Astrocyte (in vitro differentiated cells and primary cell): ENCODE data around the gene LYRM2. TPM values are rescaled to one million over a fixed set of nuclear protein-coding genes. Genes with fewer than 3 reads are reported as not detected.

Source experiments
- DNase-seq: peaks from one replicate; pipeline ENCODE4 v3.0.0-alpha.2; 2010; ENCODE audit warnings: low read depth
- FAIRE-seq: peaks from 2 replicates; lab custom pipeline; 2011; peaks lifted over from hg19 to GRCh38; lab: Jason Lieb, UNC
- H2AFZ ChIP-seq: 2 replicates; pipeline ENCODE4 v1.6.0; 2012; ENCODE audit warnings: low read depth, low read length, inconsistent platforms
- H3K27ac ChIP-seq: 2 replicates; pipeline ENCODE4 v1.5.1; 2011; ENCODE audit warnings: low read depth, low read length, inconsistent platforms
- H3K27me3 ChIP-seq: 2 replicates; pipeline ENCODE4 v1.6.0; 2011; ENCODE audit warnings: low read length, inconsistent platforms; ENCODE audit not compliant: insufficient read depth
- H3K36me3 ChIP-seq: 2 replicates; pipeline ENCODE4 v1.5.1; 2011; ENCODE audit warnings: low read length, inconsistent platforms; ENCODE audit not compliant: insufficient read depth
- H3K4me1 ChIP-seq: 2 replicates; pipeline ENCODE4 v1.5.1; 2011; ENCODE audit warnings: low read length, inconsistent platforms; ENCODE audit not compliant: insufficient read depth
- H3K4me2 ChIP-seq: 2 replicates; pipeline ENCODE4 v1.6.0; 2012; ENCODE audit warnings: low read length, inconsistent platforms
- H3K4me3 ChIP-seq: 2 replicates; pipeline ENCODE4 v1.5.1; 2011; ENCODE audit warnings: low read depth, mild to moderate bottlenecking, low read length, inconsistent platforms; ENCODE audit not compliant: insufficient read depth
- H3K79me2 ChIP-seq: 2 replicates; pipeline ENCODE4 v1.6.0; 2012; ENCODE audit warnings: mild to moderate bottlenecking, low read length, inconsistent platforms; ENCODE audit not compliant: insufficient read depth
- H3K9ac ChIP-seq: 2 replicates; pipeline ENCODE4 v1.6.0; 2012; ENCODE audit warnings: mild to moderate bottlenecking, low read length, inconsistent platforms
- H3K9me3 ChIP-seq: 2 replicates; pipeline ENCODE4 v1.5.1; 2012; ENCODE audit warnings: low read depth, mild to moderate bottlenecking, low read length, inconsistent platforms; ENCODE audit not compliant: insufficient read depth
- H4K20me1 ChIP-seq: 2 replicates; pipeline ENCODE4 v1.6.0; 2012; ENCODE audit warnings: low read length, inconsistent platforms; ENCODE audit not compliant: insufficient read depth
- H3K27ac Mint-ChIP-seq: one replicate; pipeline ENCODE4 v1.8.0; 2021; ENCODE audit warnings: mild to moderate bottlenecking, mixed read lengths; ENCODE audit not compliant: unreplicated experiment
- H3K27me3 Mint-ChIP-seq: one replicate; pipeline ENCODE4 v1.8.0; 2021; ENCODE audit warnings: low read depth, mixed read lengths; ENCODE audit not compliant: unreplicated experiment
- H3K36me3 Mint-ChIP-seq: one replicate; pipeline ENCODE4 v1.8.0; 2021; ENCODE audit warnings: low read depth, mixed read lengths; ENCODE audit not compliant: unreplicated experiment
- H3K4me1 Mint-ChIP-seq: one replicate; pipeline ENCODE4 v1.8.0; 2021; ENCODE audit warnings: low read depth, mixed read lengths; ENCODE audit not compliant: unreplicated experiment
- H3K4me3 Mint-ChIP-seq: one replicate; pipeline ENCODE4 v1.8.0; 2021; ENCODE audit warnings: mild to moderate bottlenecking, moderate library complexity, mixed read lengths; ENCODE audit not compliant: unreplicated experiment
- H3K9me3 Mint-ChIP-seq: one replicate; pipeline ENCODE4 v1.8.0; 2021; ENCODE audit warnings: mild to moderate bottlenecking, mixed read lengths; ENCODE audit not compliant: unreplicated experiment
- EZH2 ChIP-seq: IDR thresholded peaks from 2 replicates; pipeline ENCODE4 v1.6.1; 2012; ENCODE audit warnings: mild to moderate bottlenecking, low read length, inconsistent platforms; ENCODE audit not compliant: insufficient read depth
- total RNA-seq: library from RNA; stranded (reverse); gene quantifications from 2 replicates; pipeline ENCODE4 v1.2.1, GENCODE V29; 2021
- TF ChIP-seq, protein P1 (sequence below): IDR thresholded peaks from 2 replicates; pipeline ENCODE4 v1.5.1; 2011; ENCODE audit warnings: low read depth, mild to moderate bottlenecking, inconsistent platforms, low read length, moderate library complexity; ENCODE audit not compliant: insufficient read depth

The LYRM2 gene
- total RNA-seq, 1 donor from 2014 or later, result 39.2 TPM

DNA sequence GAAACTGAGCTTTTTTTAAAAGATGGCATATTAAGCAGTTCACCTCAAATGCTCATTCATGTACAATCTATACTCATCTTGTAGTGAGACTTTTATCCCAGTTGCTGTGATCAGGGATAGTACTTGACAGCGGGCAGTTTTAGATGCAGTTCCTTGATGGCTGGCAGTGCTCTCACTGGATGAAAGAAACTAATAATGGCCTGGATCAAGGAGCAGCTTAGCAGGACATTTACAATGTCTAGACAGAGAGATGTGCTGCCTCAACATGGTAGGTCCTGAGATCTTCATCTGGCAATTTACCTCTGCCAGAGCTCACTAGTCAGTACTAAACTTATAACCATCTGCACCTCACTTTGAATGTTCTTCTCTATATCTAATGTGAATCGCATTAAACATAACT lies 46.8 kb upstream of the LYRM2 start:
- TF ChIP-seq EZH2, result no peak
- TF ChIP-seq, protein P1, sequence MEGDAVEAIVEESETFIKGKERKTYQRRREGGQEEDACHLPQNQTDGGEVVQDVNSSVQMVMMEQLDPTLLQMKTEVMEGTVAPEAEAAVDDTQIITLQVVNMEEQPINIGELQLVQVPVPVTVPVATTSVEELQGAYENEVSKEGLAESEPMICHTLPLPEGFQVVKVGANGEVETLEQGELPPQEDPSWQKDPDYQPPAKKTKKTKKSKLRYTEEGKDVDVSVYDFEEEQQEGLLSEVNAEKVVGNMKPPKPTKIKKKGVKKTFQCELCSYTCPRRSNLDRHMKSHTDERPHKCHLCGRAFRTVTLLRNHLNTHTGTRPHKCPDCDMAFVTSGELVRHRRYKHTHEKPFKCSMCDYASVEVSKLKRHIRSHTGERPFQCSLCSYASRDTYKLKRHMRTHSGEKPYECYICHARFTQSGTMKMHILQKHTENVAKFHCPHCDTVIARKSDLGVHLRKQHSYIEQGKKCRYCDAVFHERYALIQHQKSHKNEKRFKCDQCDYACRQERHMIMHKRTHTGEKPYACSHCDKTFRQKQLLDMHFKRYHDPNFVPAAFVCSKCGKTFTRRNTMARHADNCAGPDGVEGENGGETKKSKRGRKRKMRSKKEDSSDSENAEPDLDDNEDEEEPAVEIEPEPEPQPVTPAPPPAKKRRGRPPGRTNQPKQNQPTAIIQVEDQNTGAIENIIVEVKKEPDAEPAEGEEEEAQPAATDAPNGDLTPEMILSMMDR, result no peak
- Mint-ChIP-seq H3K36me3 (peaks cover 19% of the 10 kb centered on the region), H3K27me3 (no peaks in the 10 kb centered on the region), H3K27ac (no peak overlapping the region), H3K4me3 (no peak overlapping the region), H3K4me1 (no peaks in the 10 kb centered on the region), H3K9me3 (no peaks in the 10 kb centered on the region)
- H3K27ac ChIP-seq, result no peak overlapping the region
- H4K20me1 ChIP-seq, result peaks cover 3% of the 10 kb centered on the region
- H2AFZ ChIP-seq, result no peak overlapping the region
- no peaks in the 10 kb centered on the region for H3K9me3 ChIP-seq
- peaks cover 52% of the 10 kb centered on the region for H3K36me3 ChIP-seq
- H3K79me2 ChIP-seq, result no peaks in the 10 kb centered on the region
- no peak for FAIRE-seq
- no peak for DNase-seq
- H3K4me2 ChIP-seq, result no peak overlapping the region
- H3K27me3 ChIP-seq, result no peaks in the 10 kb centered on the region
- H3K4me3 ChIP-seq, result no peak overlapping the region
- H3K4me1 ChIP-seq, result no peaks in the 10 kb centered on the region
- no peak overlapping the region for H3K9ac ChIP-seq

DNA sequence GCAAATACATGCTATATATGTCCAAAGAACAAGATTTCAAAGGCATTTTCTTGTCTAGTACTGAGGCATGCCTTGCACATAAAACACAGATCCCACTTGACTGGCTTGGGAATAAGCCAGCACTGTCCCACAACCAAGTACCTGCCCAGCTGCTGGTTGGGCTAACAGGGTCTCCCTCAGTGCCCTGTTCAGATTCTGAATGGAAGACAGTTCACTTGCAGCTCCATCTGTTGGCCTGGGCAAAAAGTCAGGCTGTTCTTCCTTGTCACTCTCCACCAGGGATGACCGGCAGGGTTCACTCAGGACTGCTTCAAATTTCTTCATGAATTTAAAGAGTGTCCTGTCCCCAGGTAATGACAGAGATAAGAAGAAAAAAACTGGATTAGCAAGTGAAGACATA lies 44.4 kb upstream of the LYRM2 start:
- Histone ChIP-seq H3K4me3 (no peak overlapping the region), H3K9ac (no peak overlapping the region), H4K20me1 (peaks cover 3% of the 10 kb centered on the region), H3K27me3 (no peaks in the 10 kb centered on the region), H3K4me2 (no peak overlapping the region), H3K79me2 (no peaks in the 10 kb centered on the region), H3K36me3 (peaks cover 50% of the 10 kb centered on the region), H2AFZ (no peak overlapping the region), H3K4me1 (no peaks in the 10 kb centered on the region), H3K27ac (no peak overlapping the region), H3K9me3 (no peaks in the 10 kb centered on the region)
- TF ChIP-seq, protein P1, result no peak
- no peak for TF ChIP-seq EZH2
- Mint-ChIP-seq H3K9me3 (no peaks in the 10 kb centered on the region), H3K27me3 (no peaks in the 10 kb centered on the region), H3K36me3 (peaks cover 25% of the 10 kb centered on the region), H3K27ac (no peak overlapping the region), H3K4me1 (peaks cover 1% of the 10 kb centered on the region), H3K4me3 (no peak overlapping the region)
- FAIRE-seq (no peak), DNase-seq (no peak)

DNA sequence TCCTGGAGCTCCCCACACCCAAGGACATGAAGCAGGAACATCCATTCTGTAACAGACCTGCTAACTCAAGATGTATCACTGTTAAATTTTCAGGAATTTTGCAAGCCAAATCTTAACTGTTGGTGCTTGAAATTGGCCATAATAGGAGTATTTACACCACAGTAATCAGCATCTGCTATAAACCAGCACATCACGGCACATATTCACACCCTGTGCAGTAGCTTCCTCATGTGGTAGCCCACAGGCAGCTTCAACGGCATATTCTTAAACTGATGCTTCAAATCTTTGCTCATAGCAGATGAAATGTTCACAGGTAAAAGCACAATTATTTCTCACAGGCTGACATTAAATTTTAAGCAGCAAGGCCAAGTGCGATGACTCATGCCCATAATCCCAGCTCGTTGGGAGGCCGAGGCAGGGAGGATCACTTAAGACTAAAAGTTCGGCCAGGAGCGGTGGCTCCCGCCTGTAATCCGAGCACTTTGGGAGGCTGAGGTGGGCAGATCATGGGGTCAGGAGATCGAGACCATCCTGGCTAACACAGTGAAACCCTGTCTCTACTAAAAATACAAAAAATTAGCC lies 43.5 kb upstream of the LYRM2 start:
- H2AFZ ChIP-seq, result no peak overlapping the region
- no peak overlapping the region for H3K4me2 ChIP-seq
- no peak overlapping the region for H3K4me3 Mint-ChIP-seq
- H3K27ac ChIP-seq, result no peak overlapping the region
- FAIRE-seq (no peak), DNase-seq (no peak)
- peaks cover 26% of the 10 kb centered on the region for H3K36me3 Mint-ChIP-seq
- no peak overlapping the region for H3K9ac ChIP-seq
- no peak overlapping the region for H3K4me3 ChIP-seq
- H3K4me1 Mint-ChIP-seq, result peaks cover 1% of the 10 kb centered on the region
- H3K27me3 ChIP-seq, result no peaks in the 10 kb centered on the region
- H3K9me3 ChIP-seq, result no peaks in the 10 kb centered on the region
- no peaks in the 10 kb centered on the region for H3K27me3 Mint-ChIP-seq
- H3K79me2 ChIP-seq, result no peaks in the 10 kb centered on the region
- peaks cover 48% of the 10 kb centered on the region for H3K36me3 ChIP-seq
- H3K27ac Mint-ChIP-seq, result no peak overlapping the region
- TF ChIP-seq EZH2, result no peak
- TF ChIP-seq, protein P1, result no peak
- no peaks in the 10 kb centered on the region for H3K9me3 Mint-ChIP-seq
- no peaks in the 10 kb centered on the region for H3K4me1 ChIP-seq
- H4K20me1 ChIP-seq, result peaks cover 3% of the 10 kb centered on the region
